Endothelial cell (in vitro differentiated cells): Measurements from ENCODE around the gene GPR150. TPM values are rescaled to one million over a fixed set of nuclear protein-coding genes. Genes with fewer than 3 reads are reported as not detected.

Experiments
- DNase-seq: peaks from one replicate; pipeline ENCODE4 v3.0.0; 2021; ENCODE audit warnings: low spot score
- H3K27ac Mint-ChIP-seq: one replicate; pipeline ENCODE4 v1.8.0; 2021; ENCODE audit warnings: mixed read lengths, inconsistent platforms; ENCODE audit not compliant: unreplicated experiment
- H3K27me3 Mint-ChIP-seq: one replicate; pipeline ENCODE4 v1.8.0; 2021; ENCODE audit warnings: mild to moderate bottlenecking, moderate library complexity, mixed read lengths, inconsistent platforms; ENCODE audit not compliant: unreplicated experiment
- H3K36me3 Mint-ChIP-seq: one replicate; pipeline ENCODE4 v1.8.0; 2021; ENCODE audit warnings: mild to moderate bottlenecking, low read depth, mixed read lengths, inconsistent platforms; ENCODE audit not compliant: unreplicated experiment
- H3K4me1 Mint-ChIP-seq: one replicate; pipeline ENCODE4 v1.8.0; 2021; ENCODE audit warnings: mild to moderate bottlenecking, mixed read lengths, inconsistent platforms; ENCODE audit not compliant: unreplicated experiment
- H3K4me3 Mint-ChIP-seq: one replicate; pipeline ENCODE4 v1.8.0; 2021; ENCODE audit warnings: mild to moderate bottlenecking, mixed read lengths, inconsistent platforms; ENCODE audit not compliant: unreplicated experiment
- H3K9me3 Mint-ChIP-seq: one replicate; pipeline ENCODE4 v1.8.0; 2021; ENCODE audit warnings: mixed read lengths, inconsistent platforms; ENCODE audit not compliant: unreplicated experiment
- CTCF ChIP-seq: fragments of 200-600 bp; sonication (generic); IDR thresholded peaks from one replicate; pipeline ENCODE4 v1.5.0; 2021; ENCODE audit warnings: antibody characterized with exemption; ENCODE audit not compliant: unreplicated experiment
- total RNA-seq: library from RNA; stranded (reverse); fragmentation: NEBNext Ultra II Directional; extraction: Animal tissue kit (Norgen Biotek cat#: 25700); gene quantifications from one replicate; pipeline ENCODE4 v1.2.1, GENCODE V29; 2021; ENCODE audit not compliant: unreplicated experiment

GPR150 gene
- total RNA-seq, 1 donor from 2014 or later: not detected

GRCh38 chr5:95670568-95670967 is 50.7 kb downstream of the GPR150 start:
- Mint-ChIP-seq H3K9me3 (no peaks in the 10 kb centered on the region), H3K27ac (no peak overlapping the region), H3K36me3 (no peaks in the 10 kb centered on the region), H3K27me3 (peaks cover 6% of the 10 kb centered on the region), H3K4me1 (peaks cover 35% of the 10 kb centered on the region), H3K4me3 (no peak overlapping the region)
- TF ChIP-seq CTCF: no peak
- DNase-seq: no peak

Other genes starting within 250 kb of the GPR150 start
- gene FAM81B, start 228.7 kb upstream of the GPR150 start, total RNA-seq: 1.2 TPM
- 80.4 TPM for gene SKIC3, start 65.1 kb upstream of the GPR150 start, total RNA-seq
- gene ARSK, start 65.0 kb upstream of the GPR150 start, total RNA-seq: 5.5 TPM
- 0.97 TPM for gene RFESD, start 26.7 kb downstream of the GPR150 start, total RNA-seq
- gene SPATA9, start 62.9 kb downstream of the GPR150 start, total RNA-seq: 0.33 TPM
- gene RHOBTB3, start 111.2 kb downstream of the GPR150 start, total RNA-seq: 22.8 TPM
- gene GLRX, start 202.6 kb downstream of the GPR150 start, total RNA-seq: 27.5 TPM